T-helper 1 cell treated with Interleukin-12 subunit alpha and Interleukin-12 subunit beta and Interleukin-4 antibody, amounts not matched to agents 30 μg/mL and 1 μg/mL, for 36 hours (primary cell): ENCODE data around the gene RPS16.
"Not testable (repeated sequence)": the region's sequence is repeated elsewhere in the genome, so short reads cannot be mapped to it uniquely, and the experiment has no call there.

ENCODE experiments used
- H3K27ac Mint-ChIP-seq: one replicate; pipeline ENCODE4 v1.8.0; 2021; ENCODE audit warnings: mild to moderate bottlenecking, mixed read lengths
- H3K27me3 Mint-ChIP-seq: one replicate; pipeline ENCODE4 v1.8.0; 2021; ENCODE audit warnings: low read depth, mixed read lengths
- H3K36me3 Mint-ChIP-seq: one replicate; pipeline ENCODE4 v1.8.0; 2021; ENCODE audit warnings: low read depth, mixed read lengths
- H3K4me1 Mint-ChIP-seq: one replicate; pipeline ENCODE4 v1.8.0; 2021; ENCODE audit warnings: low read depth, mixed read lengths
- H3K4me3 Mint-ChIP-seq: one replicate; pipeline ENCODE4 v1.8.0; 2021; ENCODE audit warnings: mild to moderate bottlenecking, moderate library complexity, mixed read lengths
- H3K9me3 Mint-ChIP-seq: one replicate; pipeline ENCODE4 v1.8.0; 2021; ENCODE audit warnings: mixed read lengths

Gene RPS16

DNA sequence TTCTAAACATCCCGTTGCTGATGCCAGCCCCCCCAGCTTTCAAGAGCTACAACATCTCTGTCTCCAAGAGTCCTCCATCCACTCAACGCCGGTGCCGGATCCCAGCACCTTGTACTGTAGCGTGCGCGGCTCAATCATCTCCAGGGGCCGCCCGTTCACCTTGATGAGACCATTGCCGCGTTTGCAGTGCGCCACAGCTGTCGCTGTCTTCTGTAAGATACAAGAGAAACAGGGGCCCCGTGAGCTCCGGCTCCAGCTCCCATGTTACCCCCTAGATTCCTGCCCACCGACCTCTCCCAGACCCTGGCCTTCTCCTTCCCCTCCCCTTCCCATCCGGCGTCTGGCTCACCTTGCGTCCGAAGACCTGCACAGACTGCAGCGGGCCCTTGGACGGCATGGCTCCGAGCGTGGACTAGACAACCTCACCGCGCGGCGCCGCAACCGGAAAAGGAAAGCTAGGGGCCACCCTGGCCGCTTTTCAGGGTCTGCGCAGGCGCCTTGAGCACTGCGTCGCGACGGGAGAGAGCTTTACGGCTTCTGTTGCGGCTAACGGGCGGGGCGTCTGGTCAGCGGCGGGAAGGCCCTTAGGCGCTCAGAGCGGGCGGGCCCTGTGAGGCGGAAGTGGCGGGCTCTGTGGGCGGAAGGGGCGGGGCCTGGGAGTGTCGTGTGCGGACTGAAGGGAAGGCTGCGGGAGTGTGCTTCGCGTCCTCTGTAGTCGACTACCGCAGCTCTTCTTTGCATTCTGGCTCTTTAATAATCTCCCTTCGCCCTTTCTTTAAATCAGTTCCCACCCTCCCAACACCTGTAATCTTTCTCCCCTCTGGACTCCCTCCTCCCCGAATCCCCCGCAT, at the start of gene RPS16:
RPS16 (minus strand) TSS at position 451 of the 851 bp plus-strand sequence; CDS start at position 397, 54 bp downstream.
- Mint-ChIP-seq H3K4me3 (peak within 1 kb of the TSS; percentile 99), H3K27me3 (peaks cover 3% of the 10 kb centered on the region), H3K9me3 (no peaks in the 10 kb centered on the region), H3K4me1 (peaks cover 41% of the 10 kb centered on the region), H3K27ac (peak within 1 kb of the TSS; percentile 98), H3K36me3 (peaks cover 35% of the 10 kb centered on the region)

- H3K27me3 Mint-ChIP-seq, result no peaks in the 10 kb centered on the region
- H3K36me3 Mint-ChIP-seq, result peaks cover 11% of the 10 kb centered on the region
- no peak overlapping the region for H3K4me3 Mint-ChIP-seq
- no peak overlapping the region for H3K27ac Mint-ChIP-seq
- H3K9me3 Mint-ChIP-seq, result no peaks in the 10 kb centered on the region
- peaks cover 22% of the 10 kb centered on the region for H3K4me1 Mint-ChIP-seq
Measured at GRCh38 chr19:39483141-39483540, 47.4 kb upstream of the RPS16 start.

DNA sequence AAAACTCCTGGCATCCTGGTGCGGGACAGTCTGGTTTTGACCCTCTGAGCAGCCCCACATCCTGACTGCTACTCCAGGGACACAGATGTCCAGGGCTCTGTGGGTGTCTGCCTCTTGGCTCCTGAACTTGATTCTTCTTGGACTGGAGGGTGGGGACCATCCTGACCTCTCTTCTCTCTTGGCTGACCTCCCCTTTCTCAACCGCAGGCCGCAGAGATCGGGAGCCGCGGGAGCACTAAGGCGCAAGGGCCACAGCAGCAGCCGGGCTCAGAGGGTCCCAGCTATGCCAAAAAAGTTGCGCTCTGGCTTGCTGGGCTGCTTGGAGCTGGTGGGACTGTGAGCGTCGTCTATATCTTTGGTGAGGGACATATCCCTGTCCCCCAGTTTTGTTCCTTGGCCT, 45.9 kb upstream of the RPS16 start:
- H3K36me3 Mint-ChIP-seq, result peaks cover 10% of the 10 kb centered on the region
- no peaks in the 10 kb centered on the region for H3K27me3 Mint-ChIP-seq

GRCh38 chr19:39481229-39481545, 45.4 kb upstream of the RPS16 start:
- Mint-ChIP-seq H3K4me1 (peaks cover 19% of the 10 kb centered on the region), H3K9me3 (no peaks in the 10 kb centered on the region), H3K27ac (peak overlapping the region; percentile 79), H3K36me3 (peaks cover 9% of the 10 kb centered on the region), H3K27me3 (no peaks in the 10 kb centered on the region), H3K4me3 (peak overlapping the region; percentile 90)

More for the DNA sequence above, 45.9 kb upstream of the RPS16 start:
- Mint-ChIP-seq H3K4me3 (peak overlapping the region; percentile 90), H3K4me1 (peaks cover 20% of the 10 kb centered on the region), H3K9me3 (no peaks in the 10 kb centered on the region), H3K27ac (peak overlapping the region; percentile 79)

- Mint-ChIP-seq H3K4me3 (peak within 1 kb of the TSS; percentile 90), H3K27ac (peak within 1 kb of the TSS; percentile 86), H3K9me3 (no peaks in the 10 kb centered on the region), H3K4me1 (peaks cover 19% of the 10 kb centered on the region), H3K36me3 (peaks cover 10% of the 10 kb centered on the region), H3K27me3 (no peaks in the 10 kb centered on the region)
Measured at GRCh38 chr19:39480337-39481228, 44.8 kb upstream of the RPS16 start, which contains the start of gene TIMM50. Gene TIMM50, plus strand, starts transcription at chr19:39480838. Its CDS starts 16 bp downstream, at chr19:39480854.

DNA sequence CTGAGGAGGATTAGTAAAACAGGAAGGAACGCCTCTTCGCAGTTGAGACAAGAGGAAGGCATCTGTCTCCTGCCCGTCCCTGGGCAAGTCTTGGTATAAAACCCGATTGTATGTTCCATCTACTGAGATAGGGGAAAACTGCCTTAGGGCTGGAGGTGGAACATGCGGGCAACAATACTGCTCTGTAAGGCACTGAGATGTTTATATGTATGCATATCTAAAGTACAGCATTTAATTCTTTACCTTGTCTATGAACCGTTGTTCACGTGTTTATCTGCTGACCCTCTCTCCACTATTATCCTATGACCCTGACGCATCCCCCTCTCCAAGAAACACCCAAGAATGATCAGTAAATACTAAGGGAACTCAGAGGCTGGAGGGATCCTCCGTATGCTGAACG, 44.2 kb upstream of the RPS16 start:
- Mint-ChIP-seq H3K27me3 (no peaks in the 10 kb centered on the region), H3K36me3 (peaks cover 14% of the 10 kb centered on the region), H3K4me1 (peaks cover 19% of the 10 kb centered on the region)

GRCh38 chr19:39479319-39479801, 43.6 kb upstream of the RPS16 start:
- Mint-ChIP-seq H3K4me1 (peaks cover 19% of the 10 kb centered on the region), H3K36me3 (peaks cover 19% of the 10 kb centered on the region), H3K4me3 (peak overlapping the region; percentile 90), H3K27ac (peak overlapping the region; percentile 86)
- not testable (repeated sequence) for H3K9me3 Mint-ChIP-seq, H3K27me3 Mint-ChIP-seq

More for the DNA sequence above, 44.2 kb upstream of the RPS16 start:
- Mint-ChIP-seq H3K4me3 (peak overlapping the region; percentile 90), H3K9me3 (no peaks in the 10 kb centered on the region), H3K27ac (peak overlapping the region; percentile 86)

GRCh38 chr19:39475748-39476147, 40.0 kb upstream of the RPS16 start:
- Mint-ChIP-seq H3K36me3 (peaks cover 32% of the 10 kb centered on the region), H3K27me3 (no peaks in the 10 kb centered on the region), H3K4me1 (peaks cover 13% of the 10 kb centered on the region), H3K27ac (no peak overlapping the region), H3K4me3 (no peak overlapping the region), H3K9me3 (no peaks in the 10 kb centered on the region)

GRCh38 chr19:39474139-39474620, 38.4 kb upstream of the RPS16 start:
- Mint-ChIP-seq H3K4me3 (no peak overlapping the region), H3K9me3 (no peaks in the 10 kb centered on the region), H3K4me1 (peaks cover 7% of the 10 kb centered on the region), H3K36me3 (peaks cover 46% of the 10 kb centered on the region), H3K27ac (no peak overlapping the region), H3K27me3 (no peaks in the 10 kb centered on the region)

DNA sequence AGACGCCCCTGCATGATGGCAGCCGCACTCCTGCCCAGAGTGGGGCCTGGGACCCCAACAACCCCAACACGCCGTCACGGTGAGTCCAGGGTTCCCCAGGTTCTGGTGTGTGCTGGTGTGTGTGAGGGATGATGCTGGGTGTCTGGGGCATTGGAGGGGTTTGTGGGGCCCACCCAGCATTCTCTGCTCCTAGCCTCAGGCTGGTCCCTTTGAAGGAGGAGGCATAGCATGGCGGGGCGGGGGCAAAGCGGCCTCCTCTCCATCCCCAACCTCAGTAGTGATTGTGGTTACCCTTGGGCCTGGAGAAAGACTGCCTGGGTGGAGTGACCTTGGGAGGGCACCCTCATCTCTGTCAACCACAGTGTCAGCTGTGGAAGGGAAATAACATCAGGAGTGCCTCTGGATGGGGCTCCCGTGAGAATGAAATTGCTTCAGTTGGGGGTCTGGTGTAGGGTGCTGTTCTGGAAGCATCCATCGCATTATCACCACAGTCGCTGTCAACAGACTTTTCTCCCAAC, 37.8 kb upstream of the RPS16 start:
- Mint-ChIP-seq H3K36me3 (peaks cover 53% of the 10 kb centered on the region), H3K27ac (no peak overlapping the region), H3K9me3 (no peaks in the 10 kb centered on the region), H3K4me1 (peaks cover 7% of the 10 kb centered on the region), H3K27me3 (no peaks in the 10 kb centered on the region), H3K4me3 (no peak overlapping the region)

- H3K27ac Mint-ChIP-seq, result no peak overlapping the region
Measured at GRCh38 chr19:39472746-39473442, 37.1 kb upstream of the RPS16 start.

GRCh38 chr19:39471756-39472536, 36.2 kb upstream of the RPS16 start:
- peaks cover 61% of the 10 kb centered on the region for H3K36me3 Mint-ChIP-seq
- H3K27me3 Mint-ChIP-seq, result no peaks in the 10 kb centered on the region
- H3K4me1 Mint-ChIP-seq, result peaks cover 7% of the 10 kb centered on the region
- H3K9me3 Mint-ChIP-seq, result no peaks in the 10 kb centered on the region
- H3K4me3 Mint-ChIP-seq, result no peak overlapping the region
- peak overlapping the region; percentile 79 for H3K27ac Mint-ChIP-seq

More at GRCh38 chr19:39472746-39473442, 37.1 kb upstream of the RPS16 start:
- Mint-ChIP-seq H3K27me3 (no peaks in the 10 kb centered on the region), H3K36me3 (peaks cover 57% of the 10 kb centered on the region), H3K4me1 (peaks cover 7% of the 10 kb centered on the region), H3K9me3 (no peaks in the 10 kb centered on the region), H3K4me3 (no peak overlapping the region)

- H3K36me3 Mint-ChIP-seq, result peaks cover 61% of the 10 kb centered on the region
- no peak overlapping the region for H3K4me3 Mint-ChIP-seq
Measured at GRCh38 chr19:39470724-39471339, 35.1 kb upstream of the RPS16 start.

More at GRCh38 chr19:39470724-39471339, 35.1 kb upstream of the RPS16 start:
- Mint-ChIP-seq H3K9me3 (no peaks in the 10 kb centered on the region), H3K4me1 (peaks cover 7% of the 10 kb centered on the region), H3K27me3 (no peaks in the 10 kb centered on the region), H3K27ac (no peak overlapping the region)
